B cell (primary cell): Measurements from ENCODE around the gene TMEM255B. TPM values are rescaled to one million over a fixed set of nuclear protein-coding genes. Genes with fewer than 3 reads are reported as not detected.

ENCODE experiments used
- ATAC-seq: fragments of 200-7000 bp; cut with Tn5 transposase; one replicate; pipeline ENCODE4 v1.10.0; 2021; ENCODE audit warnings: low read depth, mild to moderate bottlenecking, moderate number of reproducible peaks, moderate library complexity
- CTCF ChIA-PET: fragments of 350-600 bp; sonication (Branson Sonifier 250); formaldehyde crosslinking; loops from one replicate; lab custom pipeline; 2021; ENCODE audit warnings: antibody characterized with exemption, inconsistent platforms; lab: Charles Lee
- POLR2A ChIA-PET: fragments of 350-600 bp; sonication (Branson Sonifier 250); formaldehyde crosslinking; loops from one replicate; lab custom pipeline; 2021; ENCODE audit warnings: antibody characterized with exemption; lab: Charles Lee
- DNase-seq: peaks from one replicate; pipeline ENCODE4 v3.0.0; 2013
- H2AFZ ChIP-seq: 2 replicates; pipeline ENCODE4 v1.6.1; 2012; ENCODE audit warnings: mild to moderate bottlenecking, low read depth, low read length; ENCODE audit not compliant: insufficient read depth, poor library complexity, severe bottlenecking
- H3K27ac ChIP-seq, 2 donors: 1 replicate in 1 of 2; 2 replicates in 1 of 2; pipeline ENCODE4 v1.5.1; 2012 to 2013; ENCODE audit warnings: low read length in 2 of 2, mild to moderate bottlenecking in 2 of 2, moderate library complexity in 1 of 2
- H3K27me3 ChIP-seq, 4 experiments: fragments of 200-600 bp in 1 of 4; sonication (generic) in 1 of 4; replicated peaks in 1 of 4; 1 replicate in 2 of 4; 2 replicates in 2 of 4; pipeline versions ENCODE4 v1.6.1 to v1.7.0; 2013 to 2016; ENCODE audit warnings: low read length in 3 of 4, mild to moderate bottlenecking in 2 of 4, mixed read lengths in 1 of 4, moderate library complexity in 1 of 4; ENCODE audit not compliant: insufficient read depth in 4 of 4, control insufficient read depth in 3 of 4; ENCODE audit errors: control extremely low read depth in 1 of 4
- H3K36me3 ChIP-seq, 2 experiments: replicated peaks in 1 of 2; 1 replicate in 1 of 2; 2 replicates in 1 of 2; pipeline versions ENCODE4 v1.6.1 to v1.7.1; 2013; ENCODE audit warnings: low read length in 1 of 2; ENCODE audit not compliant: insufficient read depth in 2 of 2, control insufficient read depth in 1 of 2; ENCODE audit errors: control extremely low read depth in 1 of 2, extremely low read depth in 1 of 2
- H3K4me1 ChIP-seq, 2 donors: fragments of 200-600 bp in 1 of 2; sonication (generic) in 1 of 2; 1 replicate in 1 of 2; 2 replicates in 1 of 2; pipeline versions ENCODE4 v1.5.1 to v1.6.1; 2013 to 2017; ENCODE audit warnings: low read length in 2 of 2; ENCODE audit not compliant: control insufficient read depth in 2 of 2, insufficient read depth in 2 of 2
- H3K4me2 ChIP-seq: replicated peaks from 2 replicates; pipeline ENCODE3; 2012; ENCODE audit warnings: mild to moderate bottlenecking, low read depth, low read length; ENCODE audit not compliant: poor library complexity, severe bottlenecking
- H3K4me3 ChIP-seq, 5 experiments: fragments of 200-600 bp in 1 of 5; sonication (generic) in 1 of 5; 1 replicate in 3 of 5; 2 replicates in 2 of 5; pipeline versions ENCODE4 v1.5.1 to v1.7.0; 2011 to 2016; ENCODE audit warnings: low read length in 4 of 5, mild to moderate bottlenecking in 4 of 5, low read depth in 2 of 5, control low read depth in 1 of 5, moderate library complexity in 1 of 5; ENCODE audit not compliant: insufficient read depth in 1 of 5; ENCODE audit errors: control extremely low read depth in 1 of 5, extremely low read depth in 1 of 5
- H3K79me2 ChIP-seq: fragments of 200-600 bp; sonication (generic); one replicate; pipeline ENCODE4 v1.6.0; 2016; ENCODE audit warnings: low read length; ENCODE audit not compliant: control insufficient read depth, insufficient read depth
- H3K9ac ChIP-seq: fragments of 200-600 bp; sonication (generic); 2 replicates; pipeline ENCODE4 v1.6.1; 2017; ENCODE audit warnings: mild to moderate bottlenecking, low read length, moderate library complexity
- H3K9me3 ChIP-seq, 3 donors: one replicate each; pipeline versions ENCODE4 v1.6.1 to v1.7.1; 2013; ENCODE audit warnings: low read length in 2 of 3; ENCODE audit not compliant: control insufficient read depth in 2 of 3, insufficient read depth in 1 of 3; ENCODE audit errors: control extremely low read depth in 1 of 3
- H4K20me1 ChIP-seq: 2 replicates; pipeline ENCODE4 v1.6.0; 2012; ENCODE audit warnings: mild to moderate bottlenecking, low read length; ENCODE audit not compliant: insufficient read depth, control insufficient read depth, poor library complexity, severe bottlenecking
- H3K27ac Mint-ChIP-seq: one replicate; pipeline ENCODE4 v1.8.0; 2021; ENCODE audit warnings: mixed read lengths
- H3K27me3 Mint-ChIP-seq: one replicate; pipeline ENCODE4 v1.8.0; 2021; ENCODE audit warnings: mixed read lengths
- H3K4me1 Mint-ChIP-seq: one replicate; pipeline ENCODE4 v1.8.0; 2021; ENCODE audit warnings: mixed read lengths
- H3K4me3 Mint-ChIP-seq: one replicate; pipeline ENCODE4 v1.8.0; 2021; ENCODE audit warnings: mixed read lengths
- H3K9me3 Mint-ChIP-seq: one replicate; pipeline ENCODE4 v1.8.0; 2022; ENCODE audit warnings: mixed read lengths; ENCODE audit not compliant: insufficient read depth
- EZH2 ChIP-seq: IDR thresholded peaks from 2 replicates; pipeline ENCODE4 v1.6.1; 2012; ENCODE audit warnings: borderline replicate concordance, low read depth, mild to moderate bottlenecking, moderate library complexity, low read length; ENCODE audit not compliant: insufficient read depth, poor library complexity, severe bottlenecking
- WGBS: methylation state at CpG from one replicate; pipeline ENCODE4 v1.1.5; 2013; ENCODE audit warnings: missing lambda C conversion rate; ENCODE audit not compliant: insufficient coverage; 5-methylcytosine and 5-hydroxymethylcytosine counted together
- intact Hi-C: fragments of 100-400 bp; cut with micrococcal nuclease; formaldehyde crosslinking; loops from one replicate; pipeline ENCODE4 v1.10.0; 2022
- polyA plus RNA-seq: library from polyadenylated mRNA; depleted of rRNA; stranded (reverse); fragments of >200 nt; gene quantifications from 2 replicates; pipeline ENCODE4 v1.2.3, GENCODE V29; 2012
- total RNA-seq, 2 donors: library from RNA; stranded (reverse); fragments of 120-200 nt in 1 of 2; gene quantifications; 1 replicate in 1 of 2; 2 replicates in 1 of 2; pipeline versions ENCODE4 v1.2.3 to v1.2.4, GENCODE V29; 2013 to 2022
- TF ChIP-seq, protein P1 (sequence below): fragments of 200-600 bp; IDR thresholded peaks from one replicate; pipeline ENCODE4 v1.8.0; 2022; ENCODE audit warnings: antibody characterized with exemption, mild to moderate bottlenecking

TMEM255B gene
- total and polyA plus RNA-seq, 2 donors (not counting 1 experiment from before 2014, with no cell fraction given), result 2.1 to 8.2 TPM

DNA sequence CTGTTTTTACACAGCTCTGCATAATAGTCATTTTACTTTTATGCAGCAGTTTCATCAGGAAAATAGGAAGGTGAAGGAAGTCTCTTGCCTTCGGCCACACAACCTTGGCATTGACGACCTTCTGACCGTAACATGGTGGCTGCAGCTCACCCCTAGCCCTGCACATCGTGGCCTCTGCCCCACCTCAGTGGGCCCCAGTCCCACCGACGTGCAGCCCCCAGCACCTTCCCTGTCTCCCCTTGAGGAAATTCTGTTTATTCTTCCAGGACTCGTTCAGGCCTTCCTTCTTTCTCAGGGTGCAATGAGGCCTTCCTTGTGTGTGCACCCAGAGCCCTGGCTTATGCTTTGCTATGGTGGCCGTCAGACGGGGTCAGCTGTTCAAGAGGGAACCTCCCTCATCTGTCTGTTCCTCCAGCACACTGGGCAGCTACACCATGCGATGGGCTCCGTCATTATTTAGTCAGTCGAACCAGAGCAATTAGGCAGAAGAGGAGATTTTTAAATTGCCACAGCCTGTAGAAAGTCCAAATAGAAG lies 33.3 kb downstream of the TMEM255B start:
- intact Hi-C loops, result no loop called here
- no peak overlapping the region for H3K4me3 Mint-ChIP-seq
- peaks cover 0 to 4% (median 0%) of the 10 kb centered on the region in 3 donors for H3K9me3 ChIP-seq
- no peak overlapping the region for H3K4me2 ChIP-seq
- H3K36me3 ChIP-seq, result no peaks in the 10 kb centered on the region
- H3K27me3 ChIP-seq, result peaks cover 0 to 3% (median 0%) of the 10 kb centered on the region in 4 experiments
- no peaks in the 10 kb centered on the region for H3K9me3 Mint-ChIP-seq
- DNase-seq, result no peak
- peaks cover 4% of the 10 kb centered on the region for H3K27me3 Mint-ChIP-seq
- H3K9ac ChIP-seq, result no peak overlapping the region
- TF ChIP-seq EZH2, result no peak
- TF ChIP-seq, protein P1, sequence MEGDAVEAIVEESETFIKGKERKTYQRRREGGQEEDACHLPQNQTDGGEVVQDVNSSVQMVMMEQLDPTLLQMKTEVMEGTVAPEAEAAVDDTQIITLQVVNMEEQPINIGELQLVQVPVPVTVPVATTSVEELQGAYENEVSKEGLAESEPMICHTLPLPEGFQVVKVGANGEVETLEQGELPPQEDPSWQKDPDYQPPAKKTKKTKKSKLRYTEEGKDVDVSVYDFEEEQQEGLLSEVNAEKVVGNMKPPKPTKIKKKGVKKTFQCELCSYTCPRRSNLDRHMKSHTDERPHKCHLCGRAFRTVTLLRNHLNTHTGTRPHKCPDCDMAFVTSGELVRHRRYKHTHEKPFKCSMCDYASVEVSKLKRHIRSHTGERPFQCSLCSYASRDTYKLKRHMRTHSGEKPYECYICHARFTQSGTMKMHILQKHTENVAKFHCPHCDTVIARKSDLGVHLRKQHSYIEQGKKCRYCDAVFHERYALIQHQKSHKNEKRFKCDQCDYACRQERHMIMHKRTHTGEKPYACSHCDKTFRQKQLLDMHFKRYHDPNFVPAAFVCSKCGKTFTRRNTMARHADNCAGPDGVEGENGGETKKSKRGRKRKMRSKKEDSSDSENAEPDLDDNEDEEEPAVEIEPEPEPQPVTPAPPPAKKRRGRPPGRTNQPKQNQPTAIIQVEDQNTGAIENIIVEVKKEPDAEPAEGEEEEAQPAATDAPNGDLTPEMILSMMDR, result no peak
- 67% methylated on average over 10 of the region's 12 CpGs for WGBS
- H3K4me1 ChIP-seq, result no peaks in the 10 kb centered on the region
- H3K27ac Mint-ChIP-seq, result no peak overlapping the region
- no peaks in the 10 kb centered on the region for H3K79me2 ChIP-seq
- H3K27ac ChIP-seq, result no peak overlapping the region
- ChIA-PET POLR2A (no interaction called here), CTCF (no interaction called here)
- H3K4me1 Mint-ChIP-seq, result no peaks in the 10 kb centered on the region
- H3K4me3 ChIP-seq, result no peak overlapping the region
- H2AFZ ChIP-seq, result no peak overlapping the region
- no peak for ATAC-seq
- no peaks in the 10 kb centered on the region for H4K20me1 ChIP-seq

DNA sequence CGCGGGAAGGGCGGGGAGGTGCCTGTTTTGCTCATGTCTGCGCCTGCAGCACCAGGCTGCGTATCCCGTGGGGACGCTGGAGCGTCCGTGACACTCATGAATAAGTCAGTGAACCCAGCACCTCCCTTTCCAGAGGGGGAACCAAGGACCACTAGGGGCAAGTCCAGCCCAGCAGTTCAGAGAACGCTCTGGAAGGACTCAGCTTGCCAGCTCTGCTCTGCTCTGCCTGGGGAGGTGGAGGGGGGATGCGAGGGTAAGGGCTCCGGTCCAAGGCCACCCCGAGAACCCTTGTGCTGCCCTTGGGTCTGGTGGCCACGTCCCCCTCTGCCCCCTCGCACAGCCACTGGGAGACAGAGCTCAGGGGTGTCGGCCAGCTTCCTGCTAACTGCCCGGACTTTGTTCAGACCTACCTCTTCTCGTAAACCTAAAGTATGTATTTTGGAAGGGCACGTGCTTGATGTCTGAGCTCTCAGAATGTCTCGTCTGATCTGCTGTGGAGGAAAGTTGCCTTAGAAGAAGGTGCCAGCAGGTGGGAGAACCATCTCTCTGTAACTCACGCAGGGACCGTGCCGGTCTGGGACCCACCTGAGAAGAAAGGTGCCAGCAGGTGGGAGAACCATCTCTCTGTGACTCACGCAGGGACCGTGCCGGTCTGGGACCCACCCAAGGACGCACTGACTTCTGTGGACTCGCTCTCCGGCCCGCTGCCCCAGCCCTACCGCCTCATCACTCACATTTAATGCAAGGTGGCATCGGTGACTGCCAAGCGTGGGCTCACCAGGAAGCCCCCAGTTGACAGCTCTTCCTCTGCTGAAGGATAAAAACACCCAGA lies 34.1 kb downstream of the TMEM255B start:
- Histone ChIP-seq H3K27ac (no peak overlapping the region), H3K36me3 (no peaks in the 10 kb centered on the region), H3K27me3 (peaks cover 0 to 3% (median 0%) of the 10 kb centered on the region in 4 experiments), H3K9ac (no peak overlapping the region), H3K4me2 (no peak overlapping the region), H3K9me3 (peaks cover 0 to 4% (median 0%) of the 10 kb centered on the region in 3 donors), H3K79me2 (no peaks in the 10 kb centered on the region), H4K20me1 (no peaks in the 10 kb centered on the region), H3K4me1 (no peaks in the 10 kb centered on the region), H3K4me3 (no peak overlapping the region), H2AFZ (no peak overlapping the region)
- POLR2A ChIA-PET, result no interaction called here
- 89% methylated on average over 33 of the region's 33 CpGs for WGBS
- no peak for DNase-seq
- CTCF ChIA-PET, result no interaction called here
- Mint-ChIP-seq H3K27me3 (peaks cover 4% of the 10 kb centered on the region), H3K4me3 (no peak overlapping the region), H3K4me1 (no peaks in the 10 kb centered on the region), H3K27ac (no peak overlapping the region), H3K9me3 (no peaks in the 10 kb centered on the region)
- TF ChIP-seq, protein P1, result no peak
- TF ChIP-seq EZH2, result no peak
- intact Hi-C loops, result no loop called here
- no peak for ATAC-seq
